Thoracic aorta (tissue), 2 donors: Measurements from ENCODE around the gene HS3ST3A1. TPM values are rescaled to one million over a fixed set of nuclear protein-coding genes. Genes with fewer than 3 reads are reported as not detected.

Experiments
- ATAC-seq: fragments of 150-250 bp; one replicate; pipeline ENCODE4 v1.8.0; 2017; ENCODE audit warnings: low read depth; ENCODE audit not compliant: insufficient number of reproducible peaks, low FRiP score
- DNase-seq: peaks from one replicate; pipeline ENCODE4 v3.0.0-alpha.2; 2020; ENCODE audit warnings: low spot score
- H3K27ac ChIP-seq, 2 donors: fragments of 200-600 bp; sonication (generic); 1 replicate in 1 of 2; 2 replicates in 1 of 2; pipeline ENCODE4 v1.5.1; 2016; ENCODE audit warnings: mild to moderate bottlenecking in 2 of 2, moderate library complexity in 2 of 2
- H3K27me3 ChIP-seq: fragments of 200-600 bp; sonication (generic); replicated peaks from 2 replicates; pipeline ENCODE4 v1.6.0; 2016; ENCODE audit warnings: mild to moderate bottlenecking; ENCODE audit not compliant: insufficient read depth
- H3K36me3 ChIP-seq: fragments of 200-600 bp; sonication (generic); one replicate; pipeline ENCODE4 v1.5.1; 2016
- H3K4me1 ChIP-seq, 2 donors: fragments of 200-600 bp; sonication (generic); 1 replicate in 1 of 2; 2 replicates in 1 of 2; pipeline versions ENCODE4 v1.5.1 to v1.6.0; 2016; ENCODE audit warnings: low read depth in 2 of 2, mild to moderate bottlenecking in 1 of 2; ENCODE audit not compliant: control insufficient read depth in 1 of 2
- H3K4me3 ChIP-seq: fragments of 200-600 bp; sonication (generic); 2 replicates; pipeline ENCODE4 v1.5.1; 2016; ENCODE audit warnings: mild to moderate bottlenecking
- H3K9me3 ChIP-seq: fragments of 200-600 bp; sonication (generic); 2 replicates; pipeline ENCODE4 v1.5.1; 2016
- CTCF ChIP-seq: fragments of 200-600 bp; sonication (generic); IDR thresholded peaks from one replicate; pipeline ENCODE4 v1.5.1; 2019; ENCODE audit warnings: antibody characterized with exemption
- total RNA-seq, 2 donors: library from RNA; depleted of rRNA; stranded (reverse); fragments of >200 nt; gene quantifications; one replicate each; pipeline versions ENCODE4 v1.1.0 to v1.2.3, GENCODE V29; 2016

HS3ST3A1 gene
- total RNA-seq, 2 donors from 2014 or later, result 1.5 to 5.4 TPM

GRCh38 chr17:13485327-13485726 is 116.4 kb downstream of the HS3ST3A1 start:
- Histone ChIP-seq H3K36me3 (no peaks in the 10 kb centered on the region), H3K27ac (no peak overlapping the region), H3K27me3 (no peaks in the 10 kb centered on the region), H3K9me3 (no peaks in the 10 kb centered on the region), H3K4me3 (no peak overlapping the region), H3K4me1 (no peaks in the 10 kb centered on the region)
- no peak for TF ChIP-seq CTCF
- ATAC-seq (no peak), DNase-seq (no peak)

- TF ChIP-seq CTCF, result no peak
- no peak overlapping the region for H3K4me3 ChIP-seq
- no peak overlapping the region for H3K27ac ChIP-seq
- no peaks in the 10 kb centered on the region for H3K9me3 ChIP-seq
- no peaks in the 10 kb centered on the region for H3K36me3 ChIP-seq
- no peaks in the 10 kb centered on the region for H3K4me1 ChIP-seq
- ATAC-seq (no peak), DNase-seq (no peak)
- no peaks in the 10 kb centered on the region for H3K27me3 ChIP-seq
Observed at GRCh38 chr17:13484020-13484419, 117.7 kb downstream of the HS3ST3A1 start.

GRCh38 chr17:13480877-13481276 is 120.9 kb downstream of the HS3ST3A1 start:
- TF ChIP-seq CTCF, result no peak
- ATAC-seq, result no peak
- no peak overlapping the region for H3K4me3 ChIP-seq
- no peaks in the 10 kb centered on the region for H3K36me3 ChIP-seq
- H3K9me3 ChIP-seq, result no peaks in the 10 kb centered on the region
- no peak overlapping the region for H3K27ac ChIP-seq
- no peaks in the 10 kb centered on the region for H3K27me3 ChIP-seq
- DNase-seq, result no peak
- no peaks in the 10 kb centered on the region for H3K4me1 ChIP-seq

- no peak for ATAC-seq
- DNase-seq, result no peak
Observed at GRCh38 chr17:13478326-13478830, 123.4 kb downstream of the HS3ST3A1 start.

GRCh38 chr17:13477180-13477611 is 124.5 kb downstream of the HS3ST3A1 start:
- ATAC-seq, result no peak
- Histone ChIP-seq H3K27me3 (no peaks in the 10 kb centered on the region), H3K36me3 (no peaks in the 10 kb centered on the region), H3K4me3 (no peak overlapping the region), H3K27ac (no peak overlapping the region), H3K4me1 (no peaks in the 10 kb centered on the region), H3K9me3 (no peaks in the 10 kb centered on the region)
- no peak for TF ChIP-seq CTCF
- DNase-seq, result no peak

More at GRCh38 chr17:13478326-13478830, 123.4 kb downstream of the HS3ST3A1 start:
- H3K4me3 ChIP-seq, result no peak overlapping the region
- no peak for TF ChIP-seq CTCF
- no peaks in the 10 kb centered on the region for H3K4me1 ChIP-seq
- no peak overlapping the region for H3K27ac ChIP-seq
- no peaks in the 10 kb centered on the region for H3K36me3 ChIP-seq
- H3K9me3 ChIP-seq, result no peaks in the 10 kb centered on the region
- no peaks in the 10 kb centered on the region for H3K27me3 ChIP-seq
